H1 (cell line): Measurements from ENCODE around the gene OR51G2. TPM values are rescaled to one million over a fixed set of nuclear protein-coding genes. Genes with fewer than 3 reads are reported as not detected.

ENCODE experiments used
- CTCF ChIA-PET: fragments of 300-600 bp; sonication (Branson Sonifier 250); formaldehyde crosslinking; loops from one replicate; lab custom pipeline; 2021; ENCODE audit not compliant: partially characterized antibody; lab: Charles Lee
- POLR2A ChIA-PET: fragments of 300-600 bp; sonication (Branson Sonifier 250); formaldehyde crosslinking; loops from one replicate; lab custom pipeline; 2021; ENCODE audit warnings: inconsistent platforms; ENCODE audit not compliant: partially characterized antibody; lab: Charles Lee
- DNase-seq, 2 experiments: peaks; one replicate each; pipeline versions ENCODE4 v3.0.0 to v3.0.0-alpha.2; 2010 to 2022; ENCODE audit warnings: low spot score in 2 of 2, low read depth in 1 of 2, mixed read lengths in 1 of 2
- FAIRE-seq: peaks from 2 replicates; lab custom pipeline; 2011; peaks lifted over from hg19 to GRCh38; lab: Jason Lieb, UNC
- H2AFZ ChIP-seq: 2 replicates; pipeline ENCODE4 v1.8.1; 2012; ENCODE audit warnings: low read length, inconsistent platforms
- H2AK5ac ChIP-seq: 2 replicates; pipeline ENCODE4 v1.6.1; 2013; ENCODE audit warnings: low read depth, low read length
- H2BK120ac ChIP-seq: replicated peaks from 2 replicates; pipeline ENCODE3; 2013; ENCODE audit warnings: low read depth, low read length, inconsistent platforms
- H2BK12ac ChIP-seq: 2 replicates; pipeline ENCODE4 v1.6.1; 2013; ENCODE audit warnings: low read depth, low read length
- H2BK15ac ChIP-seq: 2 replicates; pipeline ENCODE4 v1.6.1; 2013; ENCODE audit warnings: low read length
- H2BK20ac ChIP-seq: 2 replicates; pipeline ENCODE4 v1.6.1; 2013; ENCODE audit warnings: low read length
- H2BK5ac ChIP-seq: 2 replicates; pipeline ENCODE4 v1.6.1; 2013; ENCODE audit warnings: low read depth, low read length
- H3K14ac ChIP-seq: 2 replicates; pipeline ENCODE4 v1.6.1; 2013; ENCODE audit warnings: inconsistent platforms; ENCODE audit not compliant: insufficient read length
- H3K18ac ChIP-seq: 2 replicates; pipeline ENCODE4 v1.6.1; 2013; ENCODE audit warnings: low read length; ENCODE audit errors: extremely low read depth
- H3K23ac ChIP-seq: 2 replicates; pipeline ENCODE4 v1.6.1; 2013; ENCODE audit warnings: inconsistent platforms; ENCODE audit not compliant: insufficient read length
- H3K23me2 ChIP-seq: 2 replicates; pipeline ENCODE4 v1.6.1; 2013; ENCODE audit warnings: low read depth, low read length
- H3K27ac ChIP-seq: 2 replicates; pipeline ENCODE4 v1.6.1; 2011; ENCODE audit warnings: low read depth, low read length, inconsistent platforms
- H3K27me3 ChIP-seq, 4 experiments: replicated peaks in 1 of 4; 1 replicate in 1 of 4; 2 replicates in 3 of 4; pipeline versions ENCODE4 v1.6.1 to v1.8.1; 2011 to 2013; ENCODE audit warnings: low read length in 3 of 4, mild to moderate bottlenecking in 3 of 4, inconsistent platforms in 2 of 4, mixed read lengths in 2 of 4, moderate library complexity in 1 of 4; ENCODE audit not compliant: control insufficient read depth in 3 of 4, insufficient read depth in 3 of 4; ENCODE audit errors: extremely low read depth in 1 of 4
- H3K36me3 ChIP-seq, 4 experiments: 2 replicates each; pipeline versions ENCODE4 v1.6.1 to v1.8.1; 2011 to 2013; ENCODE audit warnings: mild to moderate bottlenecking in 4 of 4, low read length in 3 of 4, moderate library complexity in 2 of 4, control low read depth in 1 of 4, inconsistent platforms in 1 of 4; ENCODE audit not compliant: insufficient read depth in 4 of 4, control insufficient read depth in 2 of 4
- H3K4ac ChIP-seq: replicated peaks from 2 replicates; pipeline ENCODE3; 2013; ENCODE audit warnings: low read length, low read depth, mixed read lengths, inconsistent platforms; ENCODE audit not compliant: insufficient read length
- H3K4me1 ChIP-seq, 4 experiments: replicated peaks in 1 of 4; 1 replicate in 1 of 4; 2 replicates in 3 of 4; pipeline versions ENCODE4 v1.6.1 to v1.8.1; 2011 to 2013; ENCODE audit warnings: low read length in 3 of 4, inconsistent platforms in 2 of 4, mixed read lengths in 1 of 4; ENCODE audit not compliant: insufficient read depth in 4 of 4, control insufficient read depth in 3 of 4
- H3K4me2 ChIP-seq, 2 experiments: 2 replicates each; pipeline versions ENCODE4 v1.6.1 to v1.8.1; 2011 to 2013; ENCODE audit warnings: low read depth in 2 of 2, low read length in 2 of 2, control low read depth in 1 of 2, inconsistent platforms in 1 of 2, mild to moderate bottlenecking in 1 of 2; ENCODE audit not compliant: insufficient read depth in 1 of 2
- H3K4me3 ChIP-seq, 4 experiments: fragments of 200-600, 300-600 bp in 1 of 4; sonication (generic), shearing (Covaris generic), sonication (Bioruptor Twin) in 1 of 4; 2 replicates each; pipeline versions ENCODE4 v1.5.1 to v1.8.1; 2011 to 2016; ENCODE audit warnings: low read length in 4 of 4, low read depth in 3 of 4, control low read depth in 2 of 4, inconsistent platforms in 2 of 4, mild to moderate bottlenecking in 2 of 4, mixed read lengths in 1 of 4, moderate library complexity in 1 of 4; ENCODE audit not compliant: insufficient read depth in 2 of 4; ENCODE audit errors: extremely low read depth in 1 of 4
- H3K56ac ChIP-seq: replicated peaks from 2 replicates; pipeline ENCODE3; 2013; ENCODE audit warnings: low read depth, mild to moderate bottlenecking, mixed read lengths, low read length, inconsistent platforms; ENCODE audit not compliant: insufficient read length
- H3K79me1 ChIP-seq: 2 replicates; pipeline ENCODE4 v1.6.1; 2013; ENCODE audit warnings: low read depth, low read length, control low read depth
- H3K79me2 ChIP-seq, 2 experiments: 2 replicates each; pipeline versions ENCODE4 v1.6.1 to v1.8.1; 2012 to 2013; ENCODE audit warnings: low read length in 2 of 2, mild to moderate bottlenecking in 2 of 2, inconsistent platforms in 1 of 2; ENCODE audit not compliant: insufficient read depth in 2 of 2, control insufficient read depth in 1 of 2
- H3K9ac ChIP-seq, 4 experiments: replicated peaks in 1 of 4; 1 replicate in 1 of 4; 2 replicates in 3 of 4; pipeline versions ENCODE4 v1.6.1 to v1.8.1; 2011 to 2013; ENCODE audit warnings: low read depth in 3 of 4, low read length in 3 of 4, control low read depth in 2 of 4, mild to moderate bottlenecking in 2 of 4, moderate library complexity in 2 of 4, inconsistent platforms in 1 of 4; ENCODE audit errors: extremely low read depth in 1 of 4
- H3K9me3 ChIP-seq, 2 experiments: 2 replicates each; pipeline versions ENCODE4 v1.6.1 to v1.8.1; 2012 to 2013; ENCODE audit warnings: mild to moderate bottlenecking in 2 of 2, moderate library complexity in 2 of 2, control low read depth in 1 of 2, inconsistent platforms in 1 of 2, low read depth in 1 of 2, low read length in 1 of 2, mixed read lengths in 1 of 2; ENCODE audit not compliant: insufficient read depth in 2 of 2
- H4K20me1 ChIP-seq, 2 experiments: replicated peaks in 1 of 2; 2 replicates each; pipeline versions ENCODE3 to v1.8.1; 2011 to 2013; ENCODE audit warnings: inconsistent platforms in 2 of 2, low read length in 2 of 2, mild to moderate bottlenecking in 1 of 2; ENCODE audit not compliant: insufficient read depth in 2 of 2, control insufficient read depth in 1 of 2
- H4K5ac ChIP-seq: 2 replicates; pipeline ENCODE4 v1.6.1; 2013; ENCODE audit warnings: low read length, low read depth, mixed read lengths, inconsistent platforms; ENCODE audit not compliant: insufficient read length
- H4K8ac ChIP-seq: 2 replicates; pipeline ENCODE4 v1.8.0; 2013; ENCODE audit warnings: mild to moderate bottlenecking, moderate library complexity, low read length, inconsistent platforms; ENCODE audit not compliant: insufficient read depth; ENCODE audit errors: extremely low read depth
- H4K91ac ChIP-seq: replicated peaks from 2 replicates; pipeline ENCODE3; 2013; ENCODE audit warnings: low read length, mixed read lengths, inconsistent platforms; ENCODE audit not compliant: insufficient read length
- TAF1 ChIP-seq: IDR thresholded peaks from 2 replicates; pipeline ENCODE4 v1.6.1; 2011; ENCODE audit warnings: mild to moderate bottlenecking, low read depth, low read length
- polyA plus RNA-seq, 7 experiments: library from polyadenylated mRNA; depleted of rRNA in 3 of 7; stranded (reverse) in 5 of 7; unstranded in 2 of 7; fragments of >200 nt in 5 of 7; fragments of 200-250 nt in 2 of 7; gene quantifications; 1 replicate in 5 of 7; 2 replicates in 1 of 7; 4 replicates in 1 of 7; pipeline versions ENCODE4 v1.2.1 to v1.2.3, GENCODE V29; 2011 to 2013; ENCODE audit warnings: missing spikeins in 2 of 7, mixed read lengths in 2 of 7
- total RNA-seq: library from RNA; stranded (reverse); fragmentation: NEBNext Ultra II Directional; extraction: Animal tissue kit (Norgen Biotek cat#: 25700); gene quantifications from 2 replicates; pipeline ENCODE4 v1.2.1, GENCODE V29; 2021
- TF ChIP-seq, protein P1 (sequence below): fragments of 300-600 bp; sonication (generic); IDR thresholded peaks from 2 replicates; pipeline ENCODE4 v1.7.1; 2012; ENCODE audit warnings: low read length, moderate library complexity, mild to moderate bottlenecking, inconsistent platforms; ENCODE audit not compliant: insufficient replicate concordance

Gene OR51G2
- total and polyA plus RNA-seq, 2 of the 8 experiments (the other 6 are each of a cell fraction or from before 2014, with no cell fraction given) = not detected

DNA sequence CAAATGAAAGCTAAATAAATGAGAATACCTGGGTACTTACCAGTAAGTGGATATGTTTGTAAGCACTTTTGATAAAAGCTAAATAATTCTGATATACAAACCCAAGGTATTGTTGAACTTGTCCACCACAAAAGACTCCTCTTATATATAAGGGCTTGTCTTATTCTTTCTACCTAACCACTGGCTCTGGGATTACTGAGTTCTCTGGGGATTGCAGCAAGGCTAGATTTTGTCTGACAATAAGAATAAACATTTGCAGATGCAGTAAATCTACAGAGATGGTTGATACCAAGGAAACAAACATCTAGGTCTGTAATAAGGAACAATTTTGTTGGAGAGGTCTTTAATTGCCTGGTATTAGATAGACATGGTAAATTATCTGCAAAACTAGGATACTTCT, 28.4 kb upstream of the OR51G2 start, which contains the start of gene OR51A4:
Gene OR51A4 (minus strand): TSS at position 101 of the 400 bp plus-strand sequence. CDS start 505 bp downstream, outside the sequence.
- Histone ChIP-seq H3K4me2 (no peak within 1 kb of the TSS), H2AK5ac (no peak within 1 kb of the TSS), H3K23me2 (no peaks in the 10 kb centered on the region), H3K18ac (no peak within 1 kb of the TSS), H3K79me1 (no peaks in the 10 kb centered on the region), H2BK120ac (no peak within 1 kb of the TSS), H2BK5ac (no peak within 1 kb of the TSS), H3K4ac (no peak within 1 kb of the TSS), H3K23ac (no peak within 1 kb of the TSS), H2BK12ac (no peak within 1 kb of the TSS), H3K27me3 (no peaks in the 10 kb centered on the region), H4K8ac (no peak within 1 kb of the TSS), H3K79me2 (no peaks in the 10 kb centered on the region), H3K9me3 (no peaks in the 10 kb centered on the region), H2BK20ac (no peak within 1 kb of the TSS), H3K36me3 (no peaks in the 10 kb centered on the region), H3K14ac (no peak within 1 kb of the TSS), H2BK15ac (no peak within 1 kb of the TSS), H3K4me3 (no peak within 1 kb of the TSS), H4K5ac (no peak within 1 kb of the TSS), H3K4me1 (no peaks in the 10 kb centered on the region), H3K56ac (no peak within 1 kb of the TSS), H4K20me1 (no peaks in the 10 kb centered on the region), H4K91ac (no peak within 1 kb of the TSS), H2AFZ (no peak within 1 kb of the TSS), H3K27ac (no peak within 1 kb of the TSS), H3K9ac (no peak within 1 kb of the TSS)
- ChIA-PET CTCF (no interaction called here), POLR2A (no interaction called here)
- DNase-seq = no peak
- no peak for FAIRE-seq
- no peak for TF ChIP-seq TAF1
- TF ChIP-seq, protein P1, sequence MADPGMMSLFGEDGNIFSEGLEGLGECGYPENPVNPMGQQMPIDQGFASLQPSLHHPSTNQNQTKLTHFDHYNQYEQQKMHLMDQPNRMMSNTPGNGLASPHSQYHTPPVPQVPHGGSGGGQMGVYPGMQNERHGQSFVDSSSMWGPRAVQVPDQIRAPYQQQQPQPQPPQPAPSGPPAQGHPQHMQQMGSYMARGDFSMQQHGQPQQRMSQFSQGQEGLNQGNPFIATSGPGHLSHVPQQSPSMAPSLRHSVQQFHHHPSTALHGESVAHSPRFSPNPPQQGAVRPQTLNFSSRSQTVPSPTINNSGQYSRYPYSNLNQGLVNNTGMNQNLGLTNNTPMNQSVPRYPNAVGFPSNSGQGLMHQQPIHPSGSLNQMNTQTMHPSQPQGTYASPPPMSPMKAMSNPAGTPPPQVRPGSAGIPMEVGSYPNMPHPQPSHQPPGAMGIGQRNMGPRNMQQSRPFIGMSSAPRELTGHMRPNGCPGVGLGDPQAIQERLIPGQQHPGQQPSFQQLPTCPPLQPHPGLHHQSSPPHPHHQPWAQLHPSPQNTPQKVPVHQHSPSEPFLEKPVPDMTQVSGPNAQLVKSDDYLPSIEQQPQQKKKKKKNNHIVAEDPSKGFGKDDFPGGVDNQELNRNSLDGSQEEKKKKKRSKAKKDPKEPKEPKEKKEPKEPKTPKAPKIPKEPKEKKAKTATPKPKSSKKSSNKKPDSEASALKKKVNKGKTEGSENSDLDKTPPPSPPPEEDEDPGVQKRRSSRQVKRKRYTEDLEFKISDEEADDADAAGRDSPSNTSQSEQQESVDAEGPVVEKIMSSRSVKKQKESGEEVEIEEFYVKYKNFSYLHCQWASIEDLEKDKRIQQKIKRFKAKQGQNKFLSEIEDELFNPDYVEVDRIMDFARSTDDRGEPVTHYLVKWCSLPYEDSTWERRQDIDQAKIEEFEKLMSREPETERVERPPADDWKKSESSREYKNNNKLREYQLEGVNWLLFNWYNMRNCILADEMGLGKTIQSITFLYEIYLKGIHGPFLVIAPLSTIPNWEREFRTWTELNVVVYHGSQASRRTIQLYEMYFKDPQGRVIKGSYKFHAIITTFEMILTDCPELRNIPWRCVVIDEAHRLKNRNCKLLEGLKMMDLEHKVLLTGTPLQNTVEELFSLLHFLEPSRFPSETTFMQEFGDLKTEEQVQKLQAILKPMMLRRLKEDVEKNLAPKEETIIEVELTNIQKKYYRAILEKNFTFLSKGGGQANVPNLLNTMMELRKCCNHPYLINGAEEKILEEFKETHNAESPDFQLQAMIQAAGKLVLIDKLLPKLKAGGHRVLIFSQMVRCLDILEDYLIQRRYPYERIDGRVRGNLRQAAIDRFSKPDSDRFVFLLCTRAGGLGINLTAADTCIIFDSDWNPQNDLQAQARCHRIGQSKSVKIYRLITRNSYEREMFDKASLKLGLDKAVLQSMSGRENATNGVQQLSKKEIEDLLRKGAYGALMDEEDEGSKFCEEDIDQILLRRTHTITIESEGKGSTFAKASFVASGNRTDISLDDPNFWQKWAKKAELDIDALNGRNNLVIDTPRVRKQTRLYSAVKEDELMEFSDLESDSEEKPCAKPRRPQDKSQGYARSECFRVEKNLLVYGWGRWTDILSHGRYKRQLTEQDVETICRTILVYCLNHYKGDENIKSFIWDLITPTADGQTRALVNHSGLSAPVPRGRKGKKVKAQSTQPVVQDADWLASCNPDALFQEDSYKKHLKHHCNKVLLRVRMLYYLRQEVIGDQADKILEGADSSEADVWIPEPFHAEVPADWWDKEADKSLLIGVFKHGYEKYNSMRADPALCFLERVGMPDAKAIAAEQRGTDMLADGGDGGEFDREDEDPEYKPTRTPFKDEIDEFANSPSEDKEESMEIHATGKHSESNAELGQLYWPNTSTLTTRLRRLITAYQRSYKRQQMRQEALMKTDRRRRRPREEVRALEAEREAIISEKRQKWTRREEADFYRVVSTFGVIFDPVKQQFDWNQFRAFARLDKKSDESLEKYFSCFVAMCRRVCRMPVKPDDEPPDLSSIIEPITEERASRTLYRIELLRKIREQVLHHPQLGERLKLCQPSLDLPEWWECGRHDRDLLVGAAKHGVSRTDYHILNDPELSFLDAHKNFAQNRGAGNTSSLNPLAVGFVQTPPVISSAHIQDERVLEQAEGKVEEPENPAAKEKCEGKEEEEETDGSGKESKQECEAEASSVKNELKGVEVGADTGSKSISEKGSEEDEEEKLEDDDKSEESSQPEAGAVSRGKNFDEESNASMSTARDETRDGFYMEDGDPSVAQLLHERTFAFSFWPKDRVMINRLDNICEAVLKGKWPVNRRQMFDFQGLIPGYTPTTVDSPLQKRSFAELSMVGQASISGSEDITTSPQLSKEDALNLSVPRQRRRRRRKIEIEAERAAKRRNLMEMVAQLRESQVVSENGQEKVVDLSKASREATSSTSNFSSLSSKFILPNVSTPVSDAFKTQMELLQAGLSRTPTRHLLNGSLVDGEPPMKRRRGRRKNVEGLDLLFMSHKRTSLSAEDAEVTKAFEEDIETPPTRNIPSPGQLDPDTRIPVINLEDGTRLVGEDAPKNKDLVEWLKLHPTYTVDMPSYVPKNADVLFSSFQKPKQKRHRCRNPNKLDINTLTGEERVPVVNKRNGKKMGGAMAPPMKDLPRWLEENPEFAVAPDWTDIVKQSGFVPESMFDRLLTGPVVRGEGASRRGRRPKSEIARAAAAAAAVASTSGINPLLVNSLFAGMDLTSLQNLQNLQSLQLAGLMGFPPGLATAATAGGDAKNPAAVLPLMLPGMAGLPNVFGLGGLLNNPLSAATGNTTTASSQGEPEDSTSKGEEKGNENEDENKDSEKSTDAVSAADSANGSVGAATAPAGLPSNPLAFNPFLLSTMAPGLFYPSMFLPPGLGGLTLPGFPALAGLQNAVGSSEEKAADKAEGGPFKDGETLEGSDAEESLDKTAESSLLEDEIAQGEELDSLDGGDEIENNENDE = no peak
